RWPE1 (cell line): ENCODE results near the gene MTHFS.
"Not testable (repeated sequence)": the region's sequence is repeated elsewhere in the genome, so short reads cannot be mapped to it uniquely, and the experiment has no call there.

ENCODE experiments used
- CTCF ChIA-PET: fragments of 350-600 bp; sonication (Branson Sonifier 250); formaldehyde crosslinking; extraction: SDS; loops from one replicate; lab custom pipeline; 2021; lab: Yijun Ruan, JAX
- POLR2A ChIA-PET: fragments of 400-600 bp; formaldehyde crosslinking; extraction: SDS; loops from one replicate; lab custom pipeline; 2020; ENCODE audit warnings: antibody characterized with exemption; ENCODE audit not compliant: low non-redundant PET; lab: Yijun Ruan, JAX
- DNase-seq: peaks from one replicate; pipeline ENCODE4 v3.0.0; 2012; ENCODE audit warnings: low spot score
- H3K27ac ChIP-seq: fragments of 450-650 bp; 2 replicates; pipeline ENCODE4 v1.5.1; 2017
- TF ChIP-seq, protein P1 (sequence below): fragments of 450-650 bp; conservative IDR thresholded peaks from 2 replicates; pipeline ENCODE4 v1.5.1; 2017; ENCODE audit warnings: low read depth, mild to moderate bottlenecking

The MTHFS gene

DNA sequence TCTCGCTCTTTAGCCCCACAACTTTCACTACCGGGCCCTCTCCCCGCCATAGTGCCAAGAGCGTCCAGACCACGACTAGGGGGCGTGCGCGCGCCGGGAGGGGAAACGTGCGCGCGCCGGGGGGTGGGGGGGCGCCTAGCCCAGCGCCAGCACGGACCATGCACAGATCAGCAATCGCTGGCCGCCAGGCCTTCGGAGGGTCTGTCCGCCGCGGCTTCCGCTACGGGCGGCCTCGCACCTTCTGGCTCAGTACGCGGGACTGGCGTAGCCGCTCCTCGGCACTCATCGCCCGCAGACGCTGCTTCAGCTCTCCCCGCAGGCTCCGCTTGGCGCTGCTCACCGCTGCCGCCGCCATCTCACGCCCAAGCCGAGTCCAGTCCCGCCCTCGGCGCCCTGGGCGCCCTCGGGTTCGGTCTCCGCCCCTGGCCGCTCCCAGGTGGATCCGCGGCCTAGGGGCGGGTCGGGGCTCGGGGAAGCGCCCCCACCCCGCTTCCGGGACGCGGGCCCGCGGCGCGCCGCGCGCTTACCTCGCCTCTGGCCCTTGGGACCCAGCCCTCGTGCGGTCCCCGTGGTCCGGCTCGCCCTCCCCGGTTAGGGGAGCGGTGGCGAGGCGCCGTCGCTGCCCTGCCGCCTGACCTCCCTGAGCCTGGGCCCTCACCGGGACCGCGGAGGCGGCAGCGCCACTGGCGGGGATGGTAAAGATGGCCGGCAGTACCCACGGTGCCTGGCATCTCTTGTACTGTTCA is at the start of gene MTHFS:
TSS of gene MTHFS (minus strand) at position 381 of the 746 bp plus-strand sequence. CDS start at position 355, 26 bp downstream.
- POLR2A ChIA-PET = no interaction called here
- peak; percentile 76 for DNase-seq
- CTCF ChIA-PET = interaction anchor here (0.5 kb wide), 1 partner anchor 276 kb away, joined by 3 read pairs; no protein-coding TSS in a partner anchor
- TF ChIP-seq, protein P1, sequence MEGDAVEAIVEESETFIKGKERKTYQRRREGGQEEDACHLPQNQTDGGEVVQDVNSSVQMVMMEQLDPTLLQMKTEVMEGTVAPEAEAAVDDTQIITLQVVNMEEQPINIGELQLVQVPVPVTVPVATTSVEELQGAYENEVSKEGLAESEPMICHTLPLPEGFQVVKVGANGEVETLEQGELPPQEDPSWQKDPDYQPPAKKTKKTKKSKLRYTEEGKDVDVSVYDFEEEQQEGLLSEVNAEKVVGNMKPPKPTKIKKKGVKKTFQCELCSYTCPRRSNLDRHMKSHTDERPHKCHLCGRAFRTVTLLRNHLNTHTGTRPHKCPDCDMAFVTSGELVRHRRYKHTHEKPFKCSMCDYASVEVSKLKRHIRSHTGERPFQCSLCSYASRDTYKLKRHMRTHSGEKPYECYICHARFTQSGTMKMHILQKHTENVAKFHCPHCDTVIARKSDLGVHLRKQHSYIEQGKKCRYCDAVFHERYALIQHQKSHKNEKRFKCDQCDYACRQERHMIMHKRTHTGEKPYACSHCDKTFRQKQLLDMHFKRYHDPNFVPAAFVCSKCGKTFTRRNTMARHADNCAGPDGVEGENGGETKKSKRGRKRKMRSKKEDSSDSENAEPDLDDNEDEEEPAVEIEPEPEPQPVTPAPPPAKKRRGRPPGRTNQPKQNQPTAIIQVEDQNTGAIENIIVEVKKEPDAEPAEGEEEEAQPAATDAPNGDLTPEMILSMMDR = peak; percentile 41
- H3K27ac ChIP-seq = peak within 1 kb of the TSS; percentile 86

DNA sequence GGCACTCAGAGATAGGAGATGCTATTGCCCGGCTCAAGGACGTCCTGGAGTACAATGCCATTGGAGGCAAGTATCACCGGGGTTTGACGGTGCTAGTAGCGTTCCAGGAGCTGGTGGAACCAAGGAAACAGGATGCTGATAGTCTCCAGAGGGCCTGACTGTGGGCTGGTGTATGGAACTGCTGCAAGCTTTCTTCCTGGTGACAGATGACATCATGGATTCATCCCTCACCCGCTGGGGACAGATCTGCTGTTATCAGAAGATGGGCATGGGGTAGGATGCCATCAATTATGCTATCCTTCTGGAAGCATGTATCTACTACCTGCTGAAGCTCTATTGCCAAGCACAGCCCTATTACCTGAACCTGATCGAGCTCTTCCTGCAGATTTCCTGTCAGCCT is 47.8 kb upstream of the MTHFS start:
- ChIA-PET CTCF (no interaction called here), POLR2A (no interaction called here)
- no peak overlapping the region for H3K27ac ChIP-seq
- no peak for DNase-seq
- TF ChIP-seq, protein P1 = no peak

DNA sequence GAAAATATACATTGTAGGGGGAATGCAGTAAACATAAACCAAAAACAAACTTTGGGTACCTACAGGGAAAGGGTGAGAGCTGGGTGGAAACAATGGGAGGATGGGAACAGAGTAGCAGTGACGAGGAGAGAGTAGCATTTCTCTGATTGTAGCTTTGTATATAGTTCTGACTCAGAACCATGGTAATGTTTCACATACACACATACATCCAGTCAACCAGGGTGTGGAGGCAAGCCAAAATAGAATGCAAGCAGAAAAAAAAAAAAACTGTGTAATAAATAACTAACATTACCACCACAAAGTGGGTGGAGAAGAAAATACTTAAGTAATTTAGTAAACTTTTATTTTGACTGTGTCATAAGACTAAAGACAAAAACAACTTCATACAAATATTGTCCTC is 47.0 kb upstream of the MTHFS start:
- TF ChIP-seq, protein P1 = no peak
- no peak for DNase-seq
- ChIA-PET POLR2A (no interaction called here), CTCF (no interaction called here)
- H3K27ac ChIP-seq = no peak overlapping the region

DNA sequence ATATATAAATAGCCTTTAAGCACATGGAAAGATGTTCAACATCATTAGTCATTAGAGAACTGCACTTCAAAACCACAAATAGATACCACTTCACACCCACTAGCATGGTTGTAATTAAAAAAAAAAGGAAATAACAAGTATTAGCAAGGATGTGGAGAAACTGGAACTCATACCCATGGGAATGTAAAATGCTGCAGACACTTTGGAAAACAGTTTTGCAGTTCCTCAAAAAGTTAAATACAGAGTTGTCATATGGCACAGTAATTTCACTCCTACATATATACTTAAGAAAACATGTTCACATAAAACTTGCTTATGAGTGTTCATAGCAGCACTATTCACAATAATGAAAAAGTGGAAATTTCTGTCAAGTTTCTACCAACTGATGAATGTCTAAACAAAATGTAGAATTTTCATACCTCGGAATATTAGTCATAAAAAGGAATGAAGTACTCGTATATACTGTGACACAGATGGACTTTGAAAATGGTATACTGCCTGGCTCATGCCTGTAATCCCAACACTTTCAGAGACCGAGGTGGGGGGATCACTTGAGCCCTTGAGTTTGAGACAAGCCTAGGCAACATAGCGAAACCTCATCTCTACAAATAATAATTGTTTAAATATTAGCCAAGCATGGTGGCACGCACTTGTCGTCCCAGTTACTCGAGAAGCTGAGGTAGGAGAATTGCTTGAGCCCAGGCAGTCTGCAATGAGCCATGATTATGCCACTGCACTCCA is 46.1 kb upstream of the MTHFS start:
- ChIA-PET CTCF (no interaction called here), POLR2A (no interaction called here)

DNA sequence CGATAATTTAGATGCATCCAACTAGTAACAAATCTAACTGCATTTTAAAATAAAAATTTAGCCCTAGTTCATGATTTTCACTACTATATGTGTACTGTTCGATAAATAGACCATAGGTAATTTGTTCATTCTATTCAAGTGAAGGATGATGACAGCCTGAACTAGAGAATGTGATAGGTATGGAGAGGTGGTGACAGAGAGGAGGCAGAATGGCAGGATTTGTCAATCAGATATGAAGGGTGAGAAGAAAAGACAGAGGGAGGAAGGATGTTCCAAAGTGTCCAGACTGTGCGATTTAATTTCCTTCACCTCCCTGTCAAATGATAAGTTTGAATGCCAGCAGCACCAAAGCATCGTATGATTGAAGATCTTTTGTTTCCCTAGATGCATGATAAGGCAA is 42.6 kb upstream of the MTHFS start:
- H3K27ac ChIP-seq = no peak overlapping the region
- TF ChIP-seq, protein P1 = no peak
- ChIA-PET CTCF (no interaction called here), POLR2A (no interaction called here)
- DNase-seq = no peak

More for the DNA sequence above, 46.1 kb upstream of the MTHFS start:
- TF ChIP-seq, protein P1 = no peak
- H3K27ac ChIP-seq = no peak overlapping the region
- DNase-seq = no peak

DNA sequence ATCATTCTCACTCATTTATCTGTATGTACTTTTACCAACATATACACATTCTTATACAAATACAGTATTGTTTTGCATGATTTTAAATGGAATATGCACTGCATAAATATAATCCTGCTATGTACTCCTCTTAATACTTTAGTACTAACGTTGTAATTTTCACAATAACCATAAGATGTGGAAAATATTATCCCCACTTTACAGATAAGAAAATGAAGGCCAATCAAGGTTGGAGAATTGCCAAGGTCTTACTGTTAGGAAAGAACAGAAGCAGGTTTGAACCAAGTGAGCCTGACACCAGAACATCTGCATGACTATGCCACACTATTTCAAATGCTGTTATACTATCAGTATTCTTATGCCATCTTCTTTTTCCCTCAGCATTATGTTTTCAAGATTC is 41.3 kb upstream of the MTHFS start:
- H3K27ac ChIP-seq = no peak overlapping the region
- TF ChIP-seq, protein P1 = no peak
- no peak for DNase-seq
- CTCF ChIA-PET = no interaction called here
- POLR2A ChIA-PET = no interaction called here

DNA sequence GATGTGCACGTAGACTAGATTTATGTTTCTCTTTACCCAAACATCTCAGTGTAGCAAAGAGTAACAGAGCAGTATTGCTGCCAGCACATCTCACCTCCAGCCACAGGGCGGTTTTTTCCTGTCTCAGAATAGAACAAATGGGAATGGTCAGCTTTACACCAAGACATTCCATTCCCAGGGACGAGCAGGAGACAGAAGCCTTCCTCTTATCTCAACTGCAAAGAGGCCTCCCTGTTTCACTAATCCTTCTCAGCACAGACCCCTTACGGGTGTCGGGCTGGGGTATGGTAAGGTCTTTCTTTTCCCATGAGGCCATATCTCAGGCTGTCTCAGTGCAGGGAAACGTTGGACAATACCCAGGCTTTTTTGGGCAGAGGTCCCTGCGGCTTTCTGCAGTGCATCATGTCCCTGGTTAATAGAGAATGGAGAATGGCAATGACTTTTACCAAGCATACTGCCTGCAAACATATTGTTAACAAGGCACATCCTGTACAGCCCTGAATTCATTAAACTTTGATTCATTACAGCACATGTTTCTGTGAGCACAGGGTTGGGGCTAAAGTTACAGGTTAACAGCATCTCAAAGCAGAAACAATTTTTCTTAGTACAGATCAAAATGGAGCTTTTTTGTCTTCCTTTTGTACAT is 38.9 kb upstream of the MTHFS start:
- H3K27ac ChIP-seq, DNase-seq, CTCF ChIA-PET, POLR2A ChIA-PET: not testable (repeated sequence)
